ENCODE results near the gene ZSWIM7.

Gene ZSWIM7

GRCh38 chr17:15928286-15928785 is 71.2 kb downstream of the ZSWIM7 start:
- no peak for DNase-seq
